Uterus (tissue), 4 donors: ENCODE measurements around the gene COX5A. TPM values are rescaled to one million over a fixed set of nuclear protein-coding genes. Genes with fewer than 3 reads are reported as not detected.
"Not testable (repeated sequence)": the region's sequence is repeated elsewhere in the genome, so short reads cannot be mapped to it uniquely, and the experiment has no call there.

ENCODE experiments used
- DNase-seq, 2 donors: peaks; one replicate each; pipeline ENCODE4 v3.0.0-alpha.2; 2019 to 2020
- H3K27ac ChIP-seq, 2 donors: fragments of 200-600 bp; sonication (generic); 1 replicate in 1 of 2; 2 replicates in 1 of 2; pipeline ENCODE4 v1.5.1; 2016 to 2018
- H3K27me3 ChIP-seq, 2 donors: fragments of 200-600 bp; sonication (generic); one replicate each; pipeline ENCODE4 v1.5.1; 2018 to 2019; ENCODE audit warnings: control low read depth in 1 of 2
- H3K36me3 ChIP-seq, 2 donors: fragments of 200-600 bp; sonication (generic); one replicate each; pipeline ENCODE4 v1.5.1; 2019; ENCODE audit warnings: control low read depth in 1 of 2
- H3K4me1 ChIP-seq, 2 donors: fragments of 200-600 bp; sonication (generic); one replicate each; pipeline ENCODE4 v1.5.1; 2018 to 2019; ENCODE audit warnings: control low read depth in 1 of 2
- H3K4me3 ChIP-seq, 2 donors: fragments of 200-600 bp; sonication (generic); 1 replicate in 1 of 2; 2 replicates in 1 of 2; pipeline ENCODE4 v1.5.1; 2018 to 2019; ENCODE audit warnings: mild to moderate bottlenecking in 1 of 2
- H3K9me3 ChIP-seq, 2 donors: fragments of 200-600 bp; sonication (generic); one replicate each; pipeline ENCODE4 v1.5.1; 2019; ENCODE audit warnings: control low read depth in 1 of 2
- POLR2A ChIP-seq, 2 donors: fragments of 450-650 bp; IDR thresholded peaks; one replicate each; pipeline ENCODE4 v1.6.1; 2016; ENCODE audit warnings: antibody characterized with exemption in 2 of 2, mild to moderate bottlenecking in 1 of 2, moderate library complexity in 1 of 2
- intact Hi-C: fragments of 100-400 bp; cut with DNase I; formaldehyde crosslinking; loops from one replicate; pipeline ENCODE4 v1.15.1; 2023; ENCODE audit warnings: low total_unique reads
- total RNA-seq, 4 donors: library from RNA; depleted of rRNA in 3 of 4; stranded (reverse); fragments of >200 nt in 3 of 4; gene quantifications; one replicate each; pipeline versions ENCODE4 v1.1.0 to v1.2.4, GENCODE V29; 2014 to 2023
- TF ChIP-seq, protein P1 (sequence below), 4 experiments: fragments of 200-600 bp in 2 of 4; fragments of 450-650 bp in 2 of 4; sonication (generic) in 2 of 4; IDR thresholded peaks; one replicate each; pipeline ENCODE4 v1.5.1; 2016 to 2019; ENCODE audit warnings: antibody characterized with exemption in 4 of 4, mild to moderate bottlenecking in 2 of 4, moderate library complexity in 1 of 4
- donor health status: DM: yes; HTN: yes; CAD: no.

Gene COX5A
- total RNA-seq, 4 donors from 2014 or later = 9.0 to 84.1 (median 46.6) TPM

DNA sequence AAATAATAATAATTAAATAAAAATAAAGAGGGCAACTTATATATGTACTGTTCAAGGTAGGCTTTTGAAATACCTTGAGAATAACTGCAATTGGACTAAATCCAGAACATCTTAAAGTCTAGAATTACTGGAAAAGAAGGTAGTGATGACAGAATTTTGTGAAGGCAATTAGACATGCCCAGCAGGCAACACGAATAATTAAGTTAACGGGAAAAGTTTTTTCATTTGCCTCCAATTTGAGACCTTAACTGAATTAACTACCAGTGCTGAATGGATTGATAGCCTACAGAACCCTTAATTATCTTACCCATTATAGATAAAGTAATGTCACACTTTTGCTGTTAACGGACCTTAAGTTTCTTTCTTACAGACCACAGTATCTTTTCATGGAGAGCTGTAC lies 13.3 kb downstream of the COX5A start:
- no peak for DNase-seq
- H3K27ac ChIP-seq = no peak overlapping the region
- H3K36me3 ChIP-seq = no peaks in the 10 kb centered on the region
- H3K4me1 ChIP-seq = no peaks in the 10 kb centered on the region
- no peak overlapping the region for H3K4me3 ChIP-seq
- H3K9me3 ChIP-seq = no peaks in the 10 kb centered on the region
- intact Hi-C loops = no loop called here
- TF ChIP-seq, protein P1, sequence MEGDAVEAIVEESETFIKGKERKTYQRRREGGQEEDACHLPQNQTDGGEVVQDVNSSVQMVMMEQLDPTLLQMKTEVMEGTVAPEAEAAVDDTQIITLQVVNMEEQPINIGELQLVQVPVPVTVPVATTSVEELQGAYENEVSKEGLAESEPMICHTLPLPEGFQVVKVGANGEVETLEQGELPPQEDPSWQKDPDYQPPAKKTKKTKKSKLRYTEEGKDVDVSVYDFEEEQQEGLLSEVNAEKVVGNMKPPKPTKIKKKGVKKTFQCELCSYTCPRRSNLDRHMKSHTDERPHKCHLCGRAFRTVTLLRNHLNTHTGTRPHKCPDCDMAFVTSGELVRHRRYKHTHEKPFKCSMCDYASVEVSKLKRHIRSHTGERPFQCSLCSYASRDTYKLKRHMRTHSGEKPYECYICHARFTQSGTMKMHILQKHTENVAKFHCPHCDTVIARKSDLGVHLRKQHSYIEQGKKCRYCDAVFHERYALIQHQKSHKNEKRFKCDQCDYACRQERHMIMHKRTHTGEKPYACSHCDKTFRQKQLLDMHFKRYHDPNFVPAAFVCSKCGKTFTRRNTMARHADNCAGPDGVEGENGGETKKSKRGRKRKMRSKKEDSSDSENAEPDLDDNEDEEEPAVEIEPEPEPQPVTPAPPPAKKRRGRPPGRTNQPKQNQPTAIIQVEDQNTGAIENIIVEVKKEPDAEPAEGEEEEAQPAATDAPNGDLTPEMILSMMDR (IDR thresholded peaks at IDR 0.05) = no peak
- TF ChIP-seq POLR2A (IDR thresholded peaks at IDR 0.05) = no peak
- no peaks in the 10 kb centered on the region for H3K27me3 ChIP-seq

- no peaks in the 10 kb centered on the region for H3K9me3 ChIP-seq
- no peaks in the 10 kb centered on the region for H3K4me1 ChIP-seq
- H3K27me3 ChIP-seq = no peaks in the 10 kb centered on the region
- no peak overlapping the region for H3K4me3 ChIP-seq
- intact Hi-C loops = no loop called here
- TF ChIP-seq, protein P1 (IDR thresholded peaks at IDR 0.05) = no peak
- TF ChIP-seq POLR2A (IDR thresholded peaks at IDR 0.05) = no peak
- no peak for DNase-seq
- no peak overlapping the region for H3K27ac ChIP-seq
- no peaks in the 10 kb centered on the region for H3K36me3 ChIP-seq
Observed at GRCh38 chr15:74920456-74920855, 17.4 kb downstream of the COX5A start.

DNA sequence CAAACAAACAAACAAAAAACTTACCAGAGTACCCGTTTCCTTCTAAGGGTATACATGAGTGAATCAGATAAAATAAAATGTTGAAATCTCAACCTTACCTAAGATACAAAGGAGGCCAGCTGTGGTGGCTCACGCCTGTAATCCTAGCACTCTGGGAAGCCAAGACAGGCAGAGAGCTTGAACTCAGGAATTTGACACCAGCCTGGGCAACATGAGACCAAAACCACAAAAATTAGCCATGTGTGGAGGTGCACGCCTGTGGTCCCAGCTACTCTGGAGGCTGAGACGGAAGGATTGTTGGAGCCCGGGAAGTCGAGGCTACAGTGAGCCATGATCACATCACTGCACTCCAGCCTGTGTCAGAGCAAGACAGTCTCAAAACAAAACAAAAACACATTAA lies 20.2 kb downstream of the COX5A start:
- Histone ChIP-seq H3K4me1 (no peaks in the 10 kb centered on the region), H3K36me3 (no peaks in the 10 kb centered on the region), H3K27me3 (no peaks in the 10 kb centered on the region), H3K4me3 (no peak overlapping the region), H3K27ac (no peak overlapping the region), H3K9me3 (no peaks in the 10 kb centered on the region)
- intact Hi-C loops = no loop called here
- TF ChIP-seq POLR2A (IDR thresholded peaks at IDR 0.05) = no peak
- TF ChIP-seq, protein P1 (IDR thresholded peaks at IDR 0.05) = no peak
- no peak for DNase-seq

GRCh38 chr15:74913799-74914198 lies 24.1 kb downstream of the COX5A start:
- H3K4me1 ChIP-seq, H3K9me3 ChIP-seq, H3K4me3 ChIP-seq, H3K36me3 ChIP-seq, H3K27ac ChIP-seq, intact Hi-C loops, H3K27me3 ChIP-seq, DNase-seq: not testable (repeated sequence)

DNA sequence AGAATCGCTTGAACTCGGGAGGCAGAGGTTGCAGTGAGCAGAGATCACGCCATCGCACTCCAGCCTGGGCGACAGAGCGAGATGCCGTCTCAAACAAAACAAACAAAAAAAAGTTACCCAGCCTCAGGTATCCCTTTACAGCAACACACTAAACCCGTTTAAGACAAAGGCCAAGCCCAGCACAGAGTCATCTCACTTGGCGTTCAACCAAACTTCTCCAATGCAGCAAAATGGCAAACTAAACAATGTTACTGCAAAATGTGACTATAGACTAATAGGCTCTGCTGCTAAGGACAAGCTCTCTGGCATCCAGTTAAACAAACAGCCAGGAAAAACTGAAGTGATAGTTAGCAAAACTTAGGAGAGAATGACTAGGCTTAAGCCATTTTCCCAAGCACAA lies 24.8 kb downstream of the COX5A start:
- intact Hi-C loops = no loop called here
- Histone ChIP-seq H3K4me3 (no peak overlapping the region), H3K27me3 (no peaks in the 10 kb centered on the region), H3K4me1 (no peaks in the 10 kb centered on the region), H3K27ac (no peak overlapping the region), H3K36me3 (no peaks in the 10 kb centered on the region), H3K9me3 (no peaks in the 10 kb centered on the region)
- DNase-seq = no peak
- TF ChIP-seq POLR2A (IDR thresholded peaks at IDR 0.05) = no peak
- TF ChIP-seq, protein P1 (IDR thresholded peaks at IDR 0.05) = no peak

DNA sequence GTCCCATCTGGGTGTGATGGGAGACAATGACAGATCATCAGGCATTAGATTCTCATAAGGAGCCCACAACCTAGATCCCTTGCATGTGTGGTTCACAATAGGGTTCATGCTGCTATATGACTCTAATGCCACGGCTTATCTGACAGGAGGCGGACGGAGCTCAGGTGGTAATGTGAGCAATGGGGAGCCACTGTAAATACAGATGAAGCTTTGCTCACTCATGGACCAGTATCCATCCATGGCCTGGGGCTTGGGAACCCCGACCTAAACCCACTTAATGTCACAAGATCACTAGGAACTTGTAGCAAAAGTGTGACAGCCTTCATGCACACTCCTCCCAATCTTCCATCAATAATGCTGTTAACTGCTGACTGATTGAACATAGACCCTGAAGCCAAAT lies 29.2 kb downstream of the COX5A start:
- intact Hi-C loops = no loop called here
- no peak for DNase-seq
- Histone ChIP-seq H3K9me3 (no peaks in the 10 kb centered on the region), H3K27me3 (no peaks in the 10 kb centered on the region), H3K4me3 (no peak overlapping the region), H3K4me1 (peaks cover 9 to 10% of the 10 kb centered on the region in 2 donors), H3K36me3 (no peaks in the 10 kb centered on the region), H3K27ac (no peak overlapping the region)
- TF ChIP-seq, protein P1 (IDR thresholded peaks at IDR 0.05) = no peak
- TF ChIP-seq POLR2A (IDR thresholded peaks at IDR 0.05) = no peak
